ENCODE measurements around the gene IL1R2. TPM values are rescaled to one million over a fixed set of nuclear protein-coding genes. Genes with fewer than 3 reads are reported as not detected.
A peak's percentile ranks its signal among the peaks of the same experiment; 100 is the strongest.

Gene IL1R2
- total and polyA plus RNA-seq, 9 of the 15 experiments (the other 6 are each of a cell fraction or from before 2014, with no cell fraction given) = 0.13 TPM; not detected in 8

DNA sequence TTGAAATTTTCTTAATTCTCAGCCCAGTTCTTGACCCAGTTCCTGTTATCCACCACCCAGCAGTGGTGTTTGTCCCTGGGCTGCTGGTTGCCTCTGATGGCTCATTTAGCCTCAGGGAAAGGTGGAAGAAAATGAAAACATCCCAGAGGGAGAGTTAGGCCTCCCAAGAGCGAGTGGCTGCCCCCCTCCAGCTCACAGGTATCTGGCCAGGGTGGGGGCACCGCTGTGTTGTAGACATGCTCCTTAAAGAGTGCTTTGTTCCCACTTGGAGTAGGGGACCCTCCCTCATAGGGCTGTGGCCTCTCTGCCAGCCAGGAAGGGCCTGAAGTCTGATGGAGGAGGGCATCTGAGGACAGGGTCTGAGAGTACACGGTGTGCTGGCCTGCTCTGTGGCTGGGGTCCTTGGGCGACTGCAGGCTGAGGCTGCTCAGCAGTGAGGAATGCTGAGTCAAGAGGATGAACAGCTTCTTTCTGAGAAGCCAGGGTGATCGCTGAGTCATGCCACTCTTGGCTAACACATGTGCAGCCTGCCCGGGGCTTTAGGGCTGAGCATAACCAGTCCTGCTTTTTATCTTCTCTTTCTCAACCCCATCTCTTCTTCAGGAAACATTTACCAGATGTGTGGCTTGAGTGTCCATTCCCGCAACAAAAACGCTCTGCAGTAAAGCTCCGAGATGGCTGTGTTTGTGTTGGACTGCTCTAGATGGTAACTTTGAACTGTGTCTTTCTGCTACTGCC is 72.3 kb downstream of the IL1R2 start (continued):
- TF ChIP-seq CCNT2 (IDR thresholded peaks at IDR 0.05; ENCODE audit: borderline replicate concordance, extremely low read depth, insufficient read length, low read depth, low read length) = peak; percentile 36
- TF ChIP-seq, protein P1, sequence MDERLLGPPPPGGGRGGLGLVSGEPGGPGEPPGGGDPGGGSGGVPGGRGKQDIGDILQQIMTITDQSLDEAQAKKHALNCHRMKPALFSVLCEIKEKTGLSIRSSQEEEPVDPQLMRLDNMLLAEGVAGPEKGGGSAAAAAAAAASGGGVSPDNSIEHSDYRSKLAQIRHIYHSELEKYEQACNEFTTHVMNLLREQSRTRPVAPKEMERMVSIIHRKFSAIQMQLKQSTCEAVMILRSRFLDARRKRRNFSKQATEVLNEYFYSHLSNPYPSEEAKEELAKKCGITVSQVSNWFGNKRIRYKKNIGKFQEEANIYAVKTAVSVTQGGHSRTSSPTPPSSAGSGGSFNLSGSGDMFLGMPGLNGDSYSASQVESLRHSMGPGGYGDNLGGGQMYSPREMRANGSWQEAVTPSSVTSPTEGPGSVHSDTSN (CRISPR knock-in tag; IDR thresholded peaks at IDR 0.05; ENCODE audit: low read depth) = no peak
- TF ChIP-seq, protein P1 (tag; conservative IDR thresholded peaks at IDR 0.05; ENCODE audit: low read depth) = 0 out of 2 replicates have a peak, but pooled peaks have one; percentile 12
- TF ChIP-seq ZNF589 (CRISPR knock-in tag; IDR thresholded peaks at IDR 0.05; ENCODE audit: low read depth) = 0 out of 2 replicates have a peak, but pooled peaks have one; percentile 27
- no peak; the same call in 1 of the 2 replicates for TF ChIP-seq ESRRA (IDR thresholded peaks at IDR 0.05; ENCODE audit: borderline replicate concordance, low read depth)
- peak; percentile 99 for TF ChIP-seq MAFG (tag; conservative IDR thresholded peaks at IDR 0.05)
- TF ChIP-seq TCF3 (CRISPR knock-in tag; IDR thresholded peaks at IDR 0.05) = peak; percentile 55
- TF ChIP-seq CEBPG (CRISPR knock-in tag; IDR thresholded peaks at IDR 0.05) = no peak
- peak in 1 of 2 experiments; percentile 78; a peak in 2 of 4 replicates for TF ChIP-seq CEBPG (tag; conservative IDR thresholded peaks at IDR 0.05 in 1 of 2, IDR thresholded peaks at IDR 0.05 in 1 of 2)
- no peak for TF ChIP-seq CC2D1A (IDR thresholded peaks at IDR 0.05)
- 0 out of 2 replicates have a peak, but pooled peaks have one; percentile 56 for TF ChIP-seq SMAD4 (CRISPR knock-in tag; conservative IDR thresholded peaks at IDR 0.05)
- peak; percentile 86 for TF ChIP-seq ARID1B (IDR thresholded peaks at IDR 0.05)
- TF ChIP-seq FOXA1 (IDR thresholded peaks at IDR 0.05; ENCODE audit: borderline replicate concordance) = no peak
- peak; percentile 9 for TF ChIP-seq TBP (optimal IDR thresholded peaks at IDR 0.05; ENCODE audit: low read depth, low read length)
- TF ChIP-seq NFRKB (IDR thresholded peaks at IDR 0.05; ENCODE audit: low read depth) = peak; percentile 72
- 0 out of 2 replicates have a peak, but pooled peaks have one; percentile 17 for TF ChIP-seq TSC22D4 (tag; IDR thresholded peaks at IDR 0.05)
- TF ChIP-seq, protein P2, sequence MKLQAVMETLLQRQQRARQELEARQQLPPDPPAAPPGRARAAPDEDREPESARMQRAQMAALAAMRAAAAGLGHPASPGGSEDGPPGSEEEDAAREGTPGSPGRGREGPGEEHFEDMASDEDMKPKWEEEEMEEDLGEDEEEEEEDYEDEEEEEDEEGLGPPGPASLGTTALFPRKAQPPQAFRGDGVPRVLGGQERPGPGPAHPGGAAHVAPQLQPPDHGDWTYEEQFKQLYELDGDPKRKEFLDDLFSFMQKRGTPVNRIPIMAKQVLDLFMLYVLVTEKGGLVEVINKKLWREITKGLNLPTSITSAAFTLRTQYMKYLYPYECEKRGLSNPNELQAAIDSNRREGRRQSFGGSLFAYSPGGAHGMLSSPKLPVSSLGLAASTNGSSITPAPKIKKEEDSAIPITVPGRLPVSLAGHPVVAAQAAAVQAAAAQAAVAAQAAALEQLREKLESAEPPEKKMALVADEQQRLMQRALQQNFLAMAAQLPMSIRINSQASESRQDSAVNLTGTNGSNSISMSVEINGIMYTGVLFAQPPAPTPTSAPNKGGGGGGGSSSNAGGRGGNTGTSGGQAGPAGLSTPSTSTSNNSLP (IDR thresholded peaks at IDR 0.05; ENCODE audit: borderline replicate concordance, low read depth, low read length) = no peak
- TF ChIP-seq, protein P3, sequence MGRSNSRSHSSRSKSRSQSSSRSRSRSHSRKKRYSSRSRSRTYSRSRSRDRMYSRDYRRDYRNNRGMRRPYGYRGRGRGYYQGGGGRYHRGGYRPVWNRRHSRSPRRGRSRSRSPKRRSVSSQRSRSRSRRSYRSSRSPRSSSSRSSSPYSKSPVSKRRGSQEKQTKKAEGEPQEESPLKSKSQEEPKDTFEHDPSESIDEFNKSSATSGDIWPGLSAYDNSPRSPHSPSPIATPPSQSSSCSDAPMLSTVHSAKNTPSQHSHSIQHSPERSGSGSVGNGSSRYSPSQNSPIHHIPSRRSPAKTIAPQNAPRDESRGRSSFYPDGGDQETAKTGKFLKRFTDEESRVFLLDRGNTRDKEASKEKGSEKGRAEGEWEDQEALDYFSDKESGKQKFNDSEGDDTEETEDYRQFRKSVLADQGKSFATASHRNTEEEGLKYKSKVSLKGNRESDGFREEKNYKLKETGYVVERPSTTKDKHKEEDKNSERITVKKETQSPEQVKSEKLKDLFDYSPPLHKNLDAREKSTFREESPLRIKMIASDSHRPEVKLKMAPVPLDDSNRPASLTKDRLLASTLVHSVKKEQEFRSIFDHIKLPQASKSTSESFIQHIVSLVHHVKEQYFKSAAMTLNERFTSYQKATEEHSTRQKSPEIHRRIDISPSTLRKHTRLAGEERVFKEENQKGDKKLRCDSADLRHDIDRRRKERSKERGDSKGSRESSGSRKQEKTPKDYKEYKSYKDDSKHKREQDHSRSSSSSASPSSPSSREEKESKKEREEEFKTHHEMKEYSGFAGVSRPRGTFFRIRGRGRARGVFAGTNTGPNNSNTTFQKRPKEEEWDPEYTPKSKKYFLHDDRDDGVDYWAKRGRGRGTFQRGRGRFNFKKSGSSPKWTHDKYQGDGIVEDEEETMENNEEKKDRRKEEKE (IDR thresholded peaks at IDR 0.05; ENCODE audit: borderline replicate concordance in 1 of 2, control insufficient read depth in 1 of 2, low read depth in 2 of 2, low read length in 1 of 2) = no peak
- no peak for TF ChIP-seq RNF2 (IDR thresholded peaks at IDR 0.05)
- peak; percentile 41; the same call in 1 of the 2 replicates for TF ChIP-seq POLR2AphosphoS5 (IDR thresholded peaks at IDR 0.05; ENCODE audit: control insufficient read depth, insufficient read depth, low read depth, low read length)

All from K562 (cell line).